HCT116 (cell line): Measurements from ENCODE around the gene ADARB2. TPM values are rescaled to one million over a fixed set of nuclear protein-coding genes. Genes with fewer than 3 reads are reported as not detected.

Experiments used
- ATF3 ChIP-seq: IDR thresholded peaks from 2 replicates; pipeline ENCODE4 v1.6.1; 2012
- CEBPB ChIP-seq: IDR thresholded peaks from 2 replicates; pipeline ENCODE4 v1.6.1; 2012; ENCODE audit warnings: low read depth
- CTCF ChIP-seq, 3 experiments: fragments of 200-600 bp in 1 of 3; sonication (generic) in 1 of 3; IDR thresholded peaks in 2 of 3; conservative IDR thresholded peaks in 1 of 3; 2 replicates each; pipeline ENCODE4 v1.5.1; 2012 to 2017; ENCODE audit warnings: low read depth in 2 of 3, low read length in 2 of 3, antibody characterized with exemption in 1 of 3, borderline replicate concordance in 1 of 3, control low read depth in 1 of 3, mild to moderate bottlenecking in 1 of 3, mixed read lengths in 1 of 3, mixed run types in 1 of 3, moderate library complexity in 1 of 3; ENCODE audit not compliant: insufficient read depth in 1 of 3
- EGR1 ChIP-seq: IDR thresholded peaks from 2 replicates; pipeline ENCODE4 v1.6.1; 2012; ENCODE audit warnings: low read depth
- JUND ChIP-seq: IDR thresholded peaks from 2 replicates; pipeline ENCODE4 v1.6.1; 2012
- REST ChIP-seq: IDR thresholded peaks from 2 replicates; pipeline ENCODE4 v1.6.1; 2012; ENCODE audit warnings: low read depth
- SP1 ChIP-seq: IDR thresholded peaks from 2 replicates; pipeline ENCODE4 v1.6.1; 2012; ENCODE audit warnings: low read depth
- SRF ChIP-seq: IDR thresholded peaks from 2 replicates; pipeline ENCODE4 v1.6.1; 2012; ENCODE audit warnings: low read depth
- ZNF274 ChIP-seq: fragments of 200-500 bp; sonication (Bioruptor generic); IDR thresholded peaks from 2 replicates; pipeline ENCODE4 v1.6.1; 2014; ENCODE audit warnings: mild to moderate bottlenecking, low read depth, low read length, inconsistent platforms
- total RNA-seq: library from RNA; stranded (reverse); gene quantifications from one replicate; pipeline ENCODE4 v1.2.1, GENCODE V29; 2021; ENCODE audit not compliant: unreplicated experiment

ADARB2 gene
- total RNA-seq, 1 experiment from 2014 or later: not detected

- TF ChIP-seq REST: no peak
- no peak for TF ChIP-seq ATF3
- TF ChIP-seq JUND: no peak
- TF ChIP-seq ZNF274: no peak
- TF ChIP-seq CEBPB: no peak
- no peak for TF ChIP-seq SP1
- TF ChIP-seq CTCF (IDR thresholded peaks at IDR 0.05 in 2 of 3, conservative IDR thresholded peaks at IDR 0.05 in 1 of 3; ENCODE audit: borderline replicate concordance in 1 of 3, insufficient read depth in 1 of 3, low read depth in 2 of 3, low read length in 2 of 3): no peak
- no peak for TF ChIP-seq SRF
- TF ChIP-seq EGR1: no peak
Measured at GRCh38 chr10:1736972-1737221, 428 bp downstream of the ADARB2 start (continued).
